K562 (cell line): Measurements from ENCODE around the gene SCARB2. TPM values are rescaled to one million over a fixed set of nuclear protein-coding genes. Genes with fewer than 3 reads are reported as not detected.

ENCODE experiments used
- ATAC-seq: fragments of 200-7000 bp; cut with Tn5 transposase; 3 replicates; pipeline ENCODE4 v1.9.1; 2020; ENCODE audit warnings: moderate library complexity
- BruUV-seq: library from RNA; stranded (reverse); fragments of 400-500 nt; replicated peaks from 2 replicates; lab custom pipeline; 2021; lab: Mats Ljungman, UMichigan
- CTCF ChIA-PET: fragments of 300-600 bp; formaldehyde crosslinking; extraction: SDS; loops from one replicate; lab custom pipeline; 2021; ENCODE audit warnings: low intra/inter-chr PET ratio; lab: Yijun Ruan, JAX
- POLR2A ChIA-PET: fragments of 300-600, 350-650 bp; sonication (Branson Sonifier 250); formaldehyde crosslinking; extraction: SDS; loops from one replicate; lab custom pipeline; 2021; ENCODE audit warnings: antibody characterized with exemption, inconsistent platforms; lab: Yijun Ruan, JAX
- DNase-seq, 4 experiments: peaks; one replicate each; pipeline versions ENCODE4 v3.0.0 to v3.0.0-alpha.2; 2011 to 2018; ENCODE audit warnings: low spot score in 3 of 4, mixed read lengths in 3 of 4; ENCODE audit errors: extremely low read depth in 1 of 4
- FAIRE-seq: peaks from 2 replicates; lab custom pipeline; 2011; peaks lifted over from hg19 to GRCh38; lab: Jason Lieb, UNC
- H2AFZ ChIP-seq: 2 replicates; pipeline ENCODE4 v1.6.0; 2011; ENCODE audit warnings: low read depth, low read length, control low read depth, inconsistent platforms
- H3K27ac ChIP-seq: fragments of 200-600 bp; 3 replicates; pipeline ENCODE4 v1.8.0; 2011; ENCODE audit warnings: low read depth, mild to moderate bottlenecking, control low read depth, inconsistent platforms, low read length, moderate library complexity, mixed read lengths; ENCODE audit errors: extremely low read depth
- H3K27me3 ChIP-seq, 2 experiments: fragments of 300-600 bp in 1 of 2; 2 replicates in 1 of 2; 3 replicates in 1 of 2; pipeline versions ENCODE4 v1.6.0 to v1.8.0; 2011; ENCODE audit warnings: inconsistent platforms in 2 of 2, low read length in 2 of 2, mild to moderate bottlenecking in 1 of 2, mixed read lengths in 1 of 2, moderate library complexity in 1 of 2; ENCODE audit not compliant: control insufficient read depth in 2 of 2, insufficient read depth in 2 of 2
- H3K36me3 ChIP-seq: fragments of 300-600 bp; 3 replicates; pipeline ENCODE4 v1.8.0; 2011; ENCODE audit warnings: mild to moderate bottlenecking, low read length, inconsistent platforms; ENCODE audit not compliant: control insufficient read depth, insufficient read depth
- H3K4me1 ChIP-seq, 2 experiments: fragments of 200-600 bp in 1 of 2; replicated peaks in 1 of 2; 2 replicates in 1 of 2; 3 replicates in 1 of 2; pipeline versions ENCODE4 v1.5.1 to v1.8.0; 2011; ENCODE audit warnings: inconsistent platforms in 2 of 2, low read length in 2 of 2, mild to moderate bottlenecking in 1 of 2, mixed read lengths in 1 of 2, moderate library complexity in 1 of 2; ENCODE audit not compliant: control insufficient read depth in 2 of 2, insufficient read depth in 2 of 2
- H3K4me2 ChIP-seq: 2 replicates; pipeline ENCODE4 v1.6.1; 2011; ENCODE audit warnings: low read length, control low read depth, inconsistent platforms, mixed read lengths; ENCODE audit not compliant: insufficient read depth
- H3K4me3 ChIP-seq: fragments of 200-600 bp; sonication (generic), shearing (Covaris generic); 2 replicates; pipeline ENCODE4 v1.5.1; 2016; ENCODE audit warnings: control low read depth, inconsistent platforms
- H3K79me2 ChIP-seq: fragments of 200-600 bp; 3 replicates; pipeline ENCODE4 v1.8.0; 2011; ENCODE audit warnings: low read length, inconsistent platforms; ENCODE audit not compliant: control insufficient read depth, insufficient read depth
- H3K9ac ChIP-seq, 2 experiments: 2 replicates each; pipeline versions ENCODE4 v1.6.0 to v1.6.1; 2011; ENCODE audit warnings: low read depth in 2 of 2, low read length in 2 of 2, control low read depth in 1 of 2, inconsistent platforms in 1 of 2, mild to moderate bottlenecking in 1 of 2, mixed read lengths in 1 of 2; ENCODE audit not compliant: insufficient read depth in 1 of 2
- H3K9me1 ChIP-seq: one replicate; pipeline ENCODE4 v1.6.0; 2011; ENCODE audit warnings: inconsistent platforms, mild to moderate bottlenecking, low read length, moderate library complexity; ENCODE audit not compliant: control insufficient read depth, insufficient read depth
- H3K9me3 ChIP-seq: replicated peaks from 2 replicates; pipeline ENCODE4 v1.5.1; 2011; ENCODE audit warnings: low read depth, low read length, inconsistent platforms; ENCODE audit not compliant: control insufficient read depth, insufficient read depth
- H4K20me1 ChIP-seq: replicated peaks from 2 replicates; pipeline ENCODE4 v1.6.1; 2011; ENCODE audit warnings: low read length, inconsistent platforms, mixed read lengths; ENCODE audit not compliant: control insufficient read depth, insufficient read depth
- BRF1 ChIP-seq: IDR thresholded peaks from 3 replicates; pipeline ENCODE4 v1.6.1; 2011; ENCODE audit warnings: borderline replicate concordance, mild to moderate bottlenecking; ENCODE audit not compliant: insufficient read length; ENCODE audit errors: extremely low read depth
- CEBPB ChIP-seq: fragments of 450-650 bp; IDR thresholded peaks from 2 replicates; pipeline ENCODE4 v1.6.1; 2016; ENCODE audit warnings: missing genetic modification characterization, missing compliant biosample characterization
- ETV1 ChIP-seq: fragments of 450-650 bp; conservative IDR thresholded peaks from 2 replicates; pipeline ENCODE4 v1.6.1; 2016; ENCODE audit warnings: missing genetic modification characterization, control low read depth, low read depth, missing compliant biosample characterization
- GABPA ChIP-seq: fragments of 200-800 bp; sonication (Bioruptor generic); conservative IDR thresholded peaks from 2 replicates; pipeline ENCODE4 v1.6.1; 2016; ENCODE audit warnings: low read depth, missing genetic modification characterization, missing compliant biosample characterization
- MEIS2 ChIP-seq: fragments of 450-650 bp; IDR thresholded peaks from 2 replicates; pipeline ENCODE4 v1.6.1; 2014; ENCODE audit warnings: mild to moderate bottlenecking; ENCODE audit not compliant: partially characterized antibody
- SAFB2 ChIP-seq: fragments of 200-400 bp; formaldehyde crosslinking; IDR thresholded peaks from 2 replicates; pipeline ENCODE4 v1.6.1; 2018; ENCODE audit warnings: borderline replicate concordance, low read length, low read depth, moderate library complexity; ENCODE audit not compliant: severe bottlenecking
- ZNF780A ChIP-seq: fragments of 250-450 bp; sonication (Bioruptor Pico); IDR thresholded peaks from 2 replicates; pipeline ENCODE4 v1.5.0; 2021; ENCODE audit warnings: mild to moderate bottlenecking
- whole genome bisulfite sequencing: fragments of 100-300 bp; shearing (Covaris generic); methylation state at CpG from one replicate; pipeline ENCODE4 v1.1.6; 2016; ENCODE audit warnings: low coverage, mixed read lengths; ENCODE audit not compliant: insufficient coverage; ENCODE audit errors: missing lambda C conversion rate; 5-methylcytosine and 5-hydroxymethylcytosine counted together
- in situ Hi-C: fragments of 300-500 bp; cut with MboI; formaldehyde crosslinking; loops from 4 replicates; pipeline ENCODE4 v1.15.0; 2018; ENCODE audit warnings: inconsistent platforms, mixed read lengths
- intact Hi-C: fragments of 100-400 bp; cut with micrococcal nuclease; formaldehyde crosslinking; loops from 2 replicates; pipeline ENCODE4 v1.14.2; 2022
- polyA plus RNA-seq, 8 experiments: library from polyadenylated mRNA; depleted of rRNA in 4 of 8; stranded (reverse) in 5 of 8; unstranded in 3 of 8; fragments of >200 nt; fragmentation: Nextera tagmentation in 2 of 8; fragmentation: Illumina TruSeq in 1 of 8; extraction: Ambion mirVana in 2 of 8; extraction: Trizol in 1 of 8; gene quantifications; 2 replicates each; pipeline versions ENCODE4 v1.2.1 to v1.2.3, GENCODE V29; 2011 to 2014; ENCODE audit warnings: inconsistent platforms in 1 of 8, missing spikeins in 1 of 8
- total RNA-seq, 7 experiments: library from RNA; depleted of rRNA in 6 of 7; stranded (reverse); fragments of >200 nt in 6 of 7; fragmentation: Illumina TruSeq in 2 of 7; extraction: Trizol in 2 of 7; gene quantifications; 2 replicates each; pipeline versions ENCODE4 v1.2.1 to v1.2.3, GENCODE V29; 2011 to 2021; ENCODE audit warnings: low replicate concordance in 1 of 7
- TF ChIP-seq, protein P1 (sequence below), 2 experiments: IDR thresholded peaks in 1 of 2; conservative IDR thresholded peaks in 1 of 2; 2 replicates each; pipeline ENCODE4 v1.6.1; 2016; ENCODE audit warnings: low read depth in 2 of 2, mild to moderate bottlenecking in 1 of 2, missing compliant biosample characterization in 1 of 2, missing genetic modification characterization in 1 of 2, moderate library complexity in 1 of 2
- TF ChIP-seq, protein P2 (sequence below): fragments of 450-650 bp; IDR thresholded peaks from one replicate; pipeline ENCODE4 v1.6.1; 2018; ENCODE audit warnings: mild to moderate bottlenecking, moderate library complexity; ENCODE audit not compliant: partially characterized antibody
- TF ChIP-seq, protein P3 (sequence below): fragments of 450-650 bp; IDR thresholded peaks from 2 replicates; pipeline ENCODE4 v1.6.1; 2016

Gene SCARB2
- total and polyA plus RNA-seq, 9 of the 15 experiments (the other 6 are each of a cell fraction or from before 2014, with no cell fraction given): 6.1 to 25.8 (median 17.8) TPM

DNA sequence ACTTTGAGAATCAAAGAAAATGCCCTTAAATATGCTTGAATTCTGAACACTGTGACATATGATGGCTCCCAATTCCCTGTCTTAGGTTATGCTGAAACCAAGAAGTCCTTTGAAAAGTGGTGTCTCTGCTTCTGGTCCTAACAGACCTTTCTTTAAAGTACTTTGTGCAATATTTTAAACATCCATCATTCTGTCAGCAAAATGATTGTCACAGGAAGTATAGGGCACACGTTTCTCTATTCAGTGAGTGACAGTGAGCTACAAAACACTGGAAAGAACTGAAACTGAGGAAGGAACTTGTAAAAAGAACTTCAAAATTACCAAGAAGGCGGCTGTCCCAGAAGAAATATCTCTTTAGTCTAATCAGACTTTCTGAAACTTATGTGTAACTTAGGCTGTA lies 53.3 kb downstream of the SCARB2 start:
- Histone ChIP-seq H3K4me1 (no peaks in the 10 kb centered on the region), H2AFZ (no peak overlapping the region), H3K9ac (no peak overlapping the region), H3K27me3 (no peaks in the 10 kb centered on the region), H4K20me1 (no peaks in the 10 kb centered on the region), H3K9me3 (no peaks in the 10 kb centered on the region), H3K79me2 (no peaks in the 10 kb centered on the region), H3K36me3 (peaks cover 16% of the 10 kb centered on the region; the same call in 2 of the 3 replicates), H3K27ac (no peak overlapping the region), H3K4me2 (no peak overlapping the region), H3K9me1 (no peaks in the 10 kb centered on the region), H3K4me3 (no peak overlapping the region)
- intact Hi-C loops: no loop called here
- TF ChIP-seq, protein P1, sequence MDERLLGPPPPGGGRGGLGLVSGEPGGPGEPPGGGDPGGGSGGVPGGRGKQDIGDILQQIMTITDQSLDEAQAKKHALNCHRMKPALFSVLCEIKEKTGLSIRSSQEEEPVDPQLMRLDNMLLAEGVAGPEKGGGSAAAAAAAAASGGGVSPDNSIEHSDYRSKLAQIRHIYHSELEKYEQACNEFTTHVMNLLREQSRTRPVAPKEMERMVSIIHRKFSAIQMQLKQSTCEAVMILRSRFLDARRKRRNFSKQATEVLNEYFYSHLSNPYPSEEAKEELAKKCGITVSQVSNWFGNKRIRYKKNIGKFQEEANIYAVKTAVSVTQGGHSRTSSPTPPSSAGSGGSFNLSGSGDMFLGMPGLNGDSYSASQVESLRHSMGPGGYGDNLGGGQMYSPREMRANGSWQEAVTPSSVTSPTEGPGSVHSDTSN (CRISPR knock-in tag; IDR thresholded peaks at IDR 0.05; ENCODE audit: low read depth): no peak
- TF ChIP-seq, protein P1 (tag; conservative IDR thresholded peaks at IDR 0.05; ENCODE audit: low read depth): peak; percentile 87
- TF ChIP-seq, protein P2, sequence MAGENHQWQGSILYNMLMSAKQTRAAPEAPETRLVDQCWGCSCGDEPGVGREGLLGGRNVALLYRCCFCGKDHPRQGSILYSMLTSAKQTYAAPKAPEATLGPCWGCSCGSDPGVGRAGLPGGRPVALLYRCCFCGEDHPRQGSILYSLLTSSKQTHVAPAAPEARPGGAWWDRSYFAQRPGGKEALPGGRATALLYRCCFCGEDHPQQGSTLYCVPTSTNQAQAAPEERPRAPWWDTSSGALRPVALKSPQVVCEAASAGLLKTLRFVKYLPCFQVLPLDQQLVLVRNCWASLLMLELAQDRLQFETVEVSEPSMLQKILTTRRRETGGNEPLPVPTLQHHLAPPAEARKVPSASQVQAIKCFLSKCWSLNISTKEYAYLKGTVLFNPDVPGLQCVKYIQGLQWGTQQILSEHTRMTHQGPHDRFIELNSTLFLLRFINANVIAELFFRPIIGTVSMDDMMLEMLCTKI: no peak
- TF ChIP-seq MEIS2 (peak; percentile 92), BRF1 (no peak), SAFB2 (no peak), GABPA (tag) (0 out of 2 replicates have a peak, but pooled peaks have one; percentile 22), ZNF780A (no peak), CEBPB (tag) (peak; percentile 8; the same call in 1 of the 2 replicates), ETV1 (tag) (peak; percentile 72)
- TF ChIP-seq, protein P3, sequence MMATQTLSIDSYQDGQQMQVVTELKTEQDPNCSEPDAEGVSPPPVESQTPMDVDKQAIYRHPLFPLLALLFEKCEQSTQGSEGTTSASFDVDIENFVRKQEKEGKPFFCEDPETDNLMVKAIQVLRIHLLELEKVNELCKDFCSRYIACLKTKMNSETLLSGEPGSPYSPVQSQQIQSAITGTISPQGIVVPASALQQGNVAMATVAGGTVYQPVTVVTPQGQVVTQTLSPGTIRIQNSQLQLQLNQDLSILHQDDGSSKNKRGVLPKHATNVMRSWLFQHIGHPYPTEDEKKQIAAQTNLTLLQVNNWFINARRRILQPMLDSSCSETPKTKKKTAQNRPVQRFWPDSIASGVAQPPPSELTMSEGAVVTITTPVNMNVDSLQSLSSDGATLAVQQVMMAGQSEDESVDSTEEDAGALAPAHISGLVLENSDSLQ: peak; percentile 87
- 0% methylated on average over 2 of the region's 2 CpGs for WGBS
- ChIA-PET CTCF (no interaction called here), POLR2A (no interaction called here)
- FAIRE-seq (no peak), DNase-seq (no peak), ATAC-seq (no peak)
- in situ Hi-C loops: no loop called here
- no TSS peak for BruUV-seq
